WTC11 (cell line): ENCODE data around the gene ZNF423. TPM values are rescaled to one million over a fixed set of nuclear protein-coding genes. Genes with fewer than 3 reads are reported as not detected.

Source experiments
- ATAC-seq: fragments of 200-7000 bp; cut with Tn5 transposase; 2 replicates; pipeline ENCODE4 v1.10.0; 2021; ENCODE audit warnings: mild to moderate bottlenecking, moderate library complexity
- CTCF ChIA-PET: fragments of 300-600 bp; sonication (Branson Sonifier 250); formaldehyde crosslinking; loops from one replicate; lab custom pipeline; 2021; ENCODE audit warnings: antibody characterized with exemption; lab: Charles Lee
- POLR2A ChIA-PET: fragments of 350-600 bp; sonication (Branson Sonifier 250); formaldehyde crosslinking; loops from one replicate; lab custom pipeline; 2021; ENCODE audit warnings: antibody characterized with exemption; lab: Charles Lee
- DNase-seq: peaks from one replicate; pipeline ENCODE4 v3.0.0; 2021; ENCODE audit warnings: low spot score
- H3K27ac Mint-ChIP-seq: 2 replicates; pipeline ENCODE4 v1.8.0; 2021; ENCODE audit warnings: mixed read lengths
- H3K27me3 Mint-ChIP-seq: 2 replicates; pipeline ENCODE4 v1.8.0; 2021; ENCODE audit warnings: low read depth, mild to moderate bottlenecking, moderate library complexity, mixed read lengths
- H3K36me3 Mint-ChIP-seq: 2 replicates; pipeline ENCODE4 v1.8.0; 2021; ENCODE audit warnings: mixed read lengths
- H3K4me1 Mint-ChIP-seq: 2 replicates; pipeline ENCODE4 v1.8.0; 2022; ENCODE audit warnings: mixed read lengths
- H3K4me3 Mint-ChIP-seq: 2 replicates; pipeline ENCODE4 v1.8.0; 2021; ENCODE audit warnings: mild to moderate bottlenecking, moderate library complexity, mixed read lengths
- H3K9me3 Mint-ChIP-seq: 2 replicates; pipeline ENCODE4 v1.8.0; 2021; ENCODE audit warnings: mixed read lengths
- AFF4 ChIP-seq: sonication (generic); formaldehyde crosslinking; IDR thresholded peaks from 2 replicates; pipeline ENCODE4 v1.8.1; 2023; ENCODE audit warnings: mild to moderate bottlenecking, missing genetic modification reagents, borderline replicate concordance
- E2F5 ChIP-seq: sonication (generic); formaldehyde crosslinking; IDR thresholded peaks from 2 replicates; pipeline ENCODE4 v1.8.1; 2022; ENCODE audit warnings: mild to moderate bottlenecking, moderate library complexity, missing genetic modification reagents
- EMX1 ChIP-seq: fragments of 250-450 bp; sonication (Bioruptor Pico); IDR thresholded peaks from 2 replicates; pipeline ENCODE4 v1.8.0; 2021; ENCODE audit warnings: mild to moderate bottlenecking
- GRHL2 ChIP-seq: fragments of 250-450 bp; sonication (Bioruptor Pico); IDR thresholded peaks from 2 replicates; pipeline ENCODE4 v1.8.0; 2022; ENCODE audit warnings: mild to moderate bottlenecking, moderate library complexity; ENCODE audit not compliant: insufficient replicate concordance, severe bottlenecking
- GTF2I ChIP-seq: fragments of 250-450 bp; sonication (Bioruptor Pico); conservative IDR thresholded peaks from 2 replicates; pipeline ENCODE4 v1.4.0; 2021; ENCODE audit warnings: mild to moderate bottlenecking
- HMGA2 ChIP-seq: fragments of 250-450 bp; sonication (Bioruptor Pico); IDR thresholded peaks from 2 replicates; pipeline ENCODE4 v1.4.0; 2021; ENCODE audit warnings: mild to moderate bottlenecking, moderate library complexity
- NFE2L1 ChIP-seq: sonication (generic); formaldehyde crosslinking; IDR thresholded peaks from 2 replicates; pipeline ENCODE4 v1.8.1; 2023; ENCODE audit warnings: missing genetic modification reagents
- NFYB ChIP-seq: sonication (generic); formaldehyde crosslinking; conservative IDR thresholded peaks from 2 replicates; pipeline ENCODE4 v1.8.0; 2022; ENCODE audit warnings: low read depth, missing genetic modification reagents
- NR3C1 ChIP-seq: sonication (generic); formaldehyde crosslinking; conservative IDR thresholded peaks from 2 replicates; pipeline ENCODE4 v1.8.1; 2023; ENCODE audit warnings: low read depth, mild to moderate bottlenecking, missing genetic modification reagents
- PRRX2 ChIP-seq: fragments of 250-450 bp; sonication (Bioruptor Pico); IDR thresholded peaks from 2 replicates; pipeline ENCODE4 v1.8.0; 2021; ENCODE audit warnings: mild to moderate bottlenecking
- TCF7 ChIP-seq: sonication (generic); formaldehyde crosslinking; IDR thresholded peaks from 2 replicates; pipeline ENCODE4 v1.8.0; 2022; ENCODE audit warnings: mild to moderate bottlenecking, low read depth, missing genetic modification reagents, moderate library complexity
- TEAD1 ChIP-seq: sonication (generic); formaldehyde crosslinking; IDR thresholded peaks from 2 replicates; pipeline ENCODE4 v1.8.0; 2022; ENCODE audit warnings: mild to moderate bottlenecking, missing genetic modification reagents
- ZBTB21 ChIP-seq: sonication (generic); formaldehyde crosslinking; IDR thresholded peaks from 2 replicates; pipeline ENCODE4 v1.8.1; 2023; ENCODE audit warnings: mild to moderate bottlenecking, missing genetic modification reagents, borderline replicate concordance
- ZNF219 ChIP-seq: sonication (generic); formaldehyde crosslinking; IDR thresholded peaks from 2 replicates; pipeline ENCODE4 v1.8.0; 2023; ENCODE audit warnings: missing genetic modification reagents, mild to moderate bottlenecking, borderline replicate concordance
- ZNF263 ChIP-seq: sonication (generic); formaldehyde crosslinking; IDR thresholded peaks from 2 replicates; pipeline ENCODE4 v1.8.1; 2022; ENCODE audit warnings: low read depth, mild to moderate bottlenecking, moderate library complexity, missing genetic modification reagents
- ZNF317 ChIP-seq: sonication (generic); formaldehyde crosslinking; IDR thresholded peaks from 2 replicates; pipeline ENCODE4 v1.8.1; 2023; ENCODE audit warnings: low read depth, mild to moderate bottlenecking, moderate library complexity, missing genetic modification reagents, borderline replicate concordance
- ZNF423 ChIP-seq: fragments of 250-450 bp; sonication (Bioruptor Pico); IDR thresholded peaks from 2 replicates; pipeline ENCODE4 v2.1.2; 2022; ENCODE audit warnings: mild to moderate bottlenecking, moderate library complexity
- ZNF532 ChIP-seq: fragments of 250-450 bp; sonication (Bioruptor Pico); IDR thresholded peaks from 2 replicates; pipeline ENCODE4 v1.9.0; 2021; ENCODE audit warnings: mild to moderate bottlenecking, borderline replicate concordance
- ZNF671 ChIP-seq: fragments of 250-450 bp; sonication (Bioruptor Pico); IDR thresholded peaks from 2 replicates; pipeline ENCODE4 v1.8.0; 2021; ENCODE audit warnings: mild to moderate bottlenecking
- total RNA-seq: library from RNA; stranded (reverse); gene quantifications from 3 replicates; pipeline ENCODE4 v1.2.3, GENCODE V29; 2021

Gene ZNF423
- total RNA-seq, 1 experiment from 2014 or later: 38.8 TPM

DNA sequence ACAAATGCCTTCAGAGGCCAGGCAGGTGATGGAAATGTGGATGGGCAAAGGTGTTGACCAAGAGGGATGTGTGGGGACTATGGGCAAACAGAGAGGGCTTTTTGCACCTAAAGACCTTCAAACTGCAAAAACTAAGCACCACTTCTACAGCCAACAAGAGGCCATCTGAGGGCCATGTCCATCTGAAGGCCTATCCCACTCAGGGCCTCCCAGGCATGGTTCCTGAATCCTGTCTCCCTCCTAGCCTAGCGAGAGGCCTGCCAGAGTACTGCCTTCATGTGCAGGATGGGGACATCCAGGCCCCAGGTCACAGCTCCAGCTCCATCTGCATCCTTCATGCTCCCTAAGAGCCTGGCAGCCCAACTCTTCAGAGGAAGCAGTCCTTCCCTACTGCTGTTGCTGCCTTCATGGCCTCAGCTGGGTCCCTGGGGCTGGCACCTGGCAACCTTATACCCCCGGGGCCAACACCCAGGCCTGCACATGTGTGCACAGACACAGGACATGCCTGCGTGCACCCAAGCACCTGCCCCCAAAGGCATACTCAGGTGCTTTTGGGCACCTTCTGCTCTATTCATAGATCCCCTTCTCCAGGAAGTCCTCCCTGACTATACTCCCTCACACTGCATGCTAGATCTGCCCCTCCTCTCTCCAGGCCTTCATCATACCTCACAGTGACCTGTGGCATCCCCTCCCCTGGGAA is 387.2 kb downstream of the ZNF423 start:
- ATAC-seq (no peak), DNase-seq (no peak)
- ChIA-PET POLR2A (no interaction called here), CTCF (no interaction called here)
- H3K4me1 Mint-ChIP-seq: peaks cover 11% of the 10 kb centered on the region
- H3K27ac Mint-ChIP-seq: no peak overlapping the region
- no peaks in the 10 kb centered on the region for H3K9me3 Mint-ChIP-seq
- H3K4me3 Mint-ChIP-seq: no peak overlapping the region
- H3K36me3 Mint-ChIP-seq: no peaks in the 10 kb centered on the region
- no peak for TF ChIP-seq GTF2I (CRISPR knock-in tag)
- no peak for TF ChIP-seq TEAD1 (CRISPR knock-in tag)
- no peak for TF ChIP-seq ZNF671 (CRISPR knock-in tag)
- TF ChIP-seq ZNF532 (CRISPR knock-in tag): no peak
- no peak for TF ChIP-seq AFF4
- no peak for TF ChIP-seq EMX1 (CRISPR knock-in tag)
- TF ChIP-seq HMGA2 (CRISPR knock-in tag): no peak
- no peak for TF ChIP-seq E2F5
- no peak for TF ChIP-seq NFYB (CRISPR knock-in tag)
- no peak for TF ChIP-seq ZNF423
- TF ChIP-seq NFE2L1 (CRISPR knock-in tag): no peak
- no peak for TF ChIP-seq ZNF263 (CRISPR knock-in tag)
- no peak for TF ChIP-seq GRHL2 (CRISPR knock-in tag)
- TF ChIP-seq ZBTB21: no peak
- TF ChIP-seq ZNF317 (CRISPR knock-in tag): no peak
- peaks cover 18% of the 10 kb centered on the region for H3K27me3 Mint-ChIP-seq

GRCh38 chr16:49467540-49468372 is 388.2 kb downstream of the ZNF423 start:
- Mint-ChIP-seq H3K27me3 (peaks cover 18% of the 10 kb centered on the region), H3K36me3 (no peaks in the 10 kb centered on the region), H3K9me3 (no peaks in the 10 kb centered on the region), H3K27ac (no peak overlapping the region), H3K4me1 (peaks cover 13% of the 10 kb centered on the region), H3K4me3 (no peak overlapping the region)
- ChIA-PET POLR2A (no interaction called here), CTCF (no interaction called here)
- ATAC-seq (no peak), DNase-seq (no peak)
- TF ChIP-seq TCF7 (CRISPR knock-in tag) (no peak), EMX1 (CRISPR knock-in tag) (no peak), NFYB (CRISPR knock-in tag) (no peak), PRRX2 (CRISPR knock-in tag) (no peak), ZNF219 (CRISPR knock-in tag) (no peak), NR3C1 (CRISPR knock-in tag) (no peak)
